H9 (cell line): ENCODE measurements around the gene SH3TC2. TPM values are rescaled to one million over a fixed set of nuclear protein-coding genes. Genes with fewer than 3 reads are reported as not detected.

Source experiments
- DNase-seq: peaks from one replicate; pipeline ENCODE4 v3.0.0-alpha.2; 2017
- H2AFZ ChIP-seq: one replicate; pipeline ENCODE4 v1.6.1; 2013; ENCODE audit warnings: mild to moderate bottlenecking, low read length, control low read depth, moderate library complexity
- H2AK5ac ChIP-seq: 2 replicates; pipeline ENCODE4 v1.6.1; 2013; ENCODE audit warnings: low read length, control low read depth, mixed read lengths; ENCODE audit not compliant: insufficient read length
- H2BK120ac ChIP-seq: one replicate; pipeline ENCODE4 v1.6.1; 2013; ENCODE audit warnings: low read depth, mild to moderate bottlenecking, low read length, control low read depth, inconsistent platforms; ENCODE audit not compliant: poor library complexity, severe bottlenecking
- H2BK12ac ChIP-seq: 2 replicates; pipeline ENCODE4 v1.6.1; 2013; ENCODE audit warnings: low read length, control low read depth, mixed read lengths, low read depth; ENCODE audit not compliant: insufficient read length
- H2BK15ac ChIP-seq: 2 replicates; pipeline ENCODE4 v1.6.1; 2013; ENCODE audit warnings: low read depth, low read length, control low read depth
- H2BK20ac ChIP-seq: one replicate; pipeline ENCODE4 v1.6.1; 2013; ENCODE audit warnings: low read depth, mild to moderate bottlenecking, low read length, control low read depth, inconsistent platforms; ENCODE audit not compliant: poor library complexity, severe bottlenecking
- H2BK5ac ChIP-seq: 2 replicates; pipeline ENCODE4 v1.6.1; 2013; ENCODE audit warnings: low read length, control low read depth, mixed read lengths; ENCODE audit not compliant: insufficient read length
- H3K14ac ChIP-seq: 2 replicates; pipeline ENCODE4 v1.6.1; 2013; ENCODE audit warnings: low read length, control low read depth; ENCODE audit not compliant: insufficient read depth
- H3K18ac ChIP-seq: 2 replicates; pipeline ENCODE4 v1.6.1; 2013; ENCODE audit warnings: low read depth, mild to moderate bottlenecking, mixed read lengths, low read length, control low read depth; ENCODE audit not compliant: insufficient read length
- H3K23ac ChIP-seq: 2 replicates; pipeline ENCODE4 v1.6.1; 2013; ENCODE audit warnings: low read length, control low read depth, mixed read lengths, low read depth; ENCODE audit not compliant: insufficient read length
- H3K23me2 ChIP-seq: 2 replicates; pipeline ENCODE4 v1.6.1; 2013; ENCODE audit warnings: low read depth, mild to moderate bottlenecking, mixed read lengths, low read length, control low read depth; ENCODE audit not compliant: insufficient read length, poor library complexity, severe bottlenecking
- H3K27ac ChIP-seq: 2 replicates; pipeline ENCODE4 v1.5.1; 2013; ENCODE audit warnings: low read length, control low read depth, mixed read lengths, low read depth; ENCODE audit not compliant: insufficient read length
- H3K27me3 ChIP-seq: 2 replicates; pipeline ENCODE4 v1.6.1; 2013; ENCODE audit warnings: low read length, control low read depth, inconsistent platforms; ENCODE audit not compliant: insufficient read depth
- H3K4ac ChIP-seq: 2 replicates; pipeline ENCODE4 v1.6.1; 2013; ENCODE audit warnings: low read depth, mild to moderate bottlenecking, control low read depth, inconsistent platforms, low read length, moderate library complexity
- H3K4me1 ChIP-seq: 2 replicates; pipeline ENCODE4 v1.6.1; 2013; ENCODE audit warnings: low read length, control low read depth, inconsistent platforms; ENCODE audit not compliant: insufficient read depth
- H3K4me2 ChIP-seq: 2 replicates; pipeline ENCODE4 v1.6.1; 2013; ENCODE audit warnings: low read length, control low read depth, mixed read lengths; ENCODE audit not compliant: insufficient read length, insufficient read depth
- H3K56ac ChIP-seq: 2 replicates; pipeline ENCODE4 v1.6.1; 2013; ENCODE audit warnings: low read depth, mild to moderate bottlenecking, mixed read lengths, low read length, control low read depth; ENCODE audit not compliant: insufficient read length
- H3K79me1 ChIP-seq: 2 replicates; pipeline ENCODE4 v1.6.1; 2013; ENCODE audit warnings: low read depth, mild to moderate bottlenecking, moderate library complexity, low read length, control low read depth, inconsistent platforms; ENCODE audit not compliant: insufficient read depth, poor library complexity, severe bottlenecking
- H3K79me2 ChIP-seq: 2 replicates; pipeline ENCODE4 v1.6.1; 2013; ENCODE audit warnings: low read length, control low read depth, inconsistent platforms; ENCODE audit not compliant: insufficient read depth
- H3K9ac ChIP-seq: 2 replicates; pipeline ENCODE4 v1.6.1; 2013; ENCODE audit warnings: low read length, control low read depth, mixed read lengths; ENCODE audit not compliant: insufficient read length; ENCODE audit errors: extremely low read depth
- H3K9me3 ChIP-seq: one replicate; pipeline ENCODE4 v1.6.1; 2013; ENCODE audit warnings: low read depth, low read length, inconsistent platforms; ENCODE audit not compliant: control insufficient read depth
- H3T11ph ChIP-seq: one replicate; pipeline ENCODE4 v1.6.1; 2013; ENCODE audit warnings: mild to moderate bottlenecking, low read length, control low read depth, inconsistent platforms
- H4K20me1 ChIP-seq: one replicate; pipeline ENCODE4 v1.6.1; 2013; ENCODE audit not compliant: control insufficient read depth, insufficient read length, insufficient read depth
- H4K5ac ChIP-seq: 2 replicates; pipeline ENCODE4 v1.6.1; 2013; ENCODE audit warnings: low read depth, mild to moderate bottlenecking, mixed read lengths, low read length, control low read depth; ENCODE audit not compliant: insufficient read length
- H4K8ac ChIP-seq: replicated peaks from 2 replicates; pipeline ENCODE4 v1.6.1; 2013; ENCODE audit warnings: low read length, control low read depth, mixed read lengths, low read depth; ENCODE audit not compliant: insufficient read length
- H4K91ac ChIP-seq: 2 replicates; pipeline ENCODE4 v1.6.1; 2013; ENCODE audit warnings: low read depth, mild to moderate bottlenecking, moderate library complexity, mixed read lengths, low read length, control low read depth; ENCODE audit not compliant: insufficient read length
- H3K27ac Mint-ChIP-seq, 3 experiments: 2 replicates in 2 of 3; 3 replicates in 1 of 3; pipeline ENCODE4 v1.8.0; 2020 to 2021; ENCODE audit warnings: mixed read lengths in 3 of 3, mild to moderate bottlenecking in 1 of 3, moderate library complexity in 1 of 3
- H3K27me3 Mint-ChIP-seq: 2 replicates; pipeline ENCODE4 v1.8.0; 2021; ENCODE audit warnings: low read depth, mild to moderate bottlenecking, moderate library complexity, mixed read lengths
- H3K36me3 Mint-ChIP-seq, 3 experiments: 2 replicates in 2 of 3; 3 replicates in 1 of 3; pipeline ENCODE4 v1.8.0; 2020 to 2021; ENCODE audit warnings: low read depth in 3 of 3, mixed read lengths in 3 of 3; ENCODE audit not compliant: insufficient read depth in 1 of 3
- H3K4me1 Mint-ChIP-seq, 2 experiments: 2 replicates each; pipeline ENCODE4 v1.8.0; 2020; ENCODE audit warnings: mixed read lengths in 2 of 2
- H3K4me3 Mint-ChIP-seq, 2 experiments: 2 replicates in 1 of 2; 3 replicates in 1 of 2; pipeline ENCODE4 v1.8.0; 2020 to 2021; ENCODE audit warnings: mild to moderate bottlenecking in 2 of 2, mixed read lengths in 2 of 2, moderate library complexity in 1 of 2
- H3K9me3 Mint-ChIP-seq, 2 experiments: 2 replicates in 1 of 2; 3 replicates in 1 of 2; pipeline ENCODE4 v1.8.0; 2020; ENCODE audit warnings: mild to moderate bottlenecking in 2 of 2, mixed read lengths in 2 of 2, moderate library complexity in 1 of 2
- WGBS: extraction: QIAGEN DNeasy Blood & Tissue Kit; methylation state at CpG from one replicate; pipeline ENCODE4 v1.1.7; 2013; ENCODE audit warnings: missing lambda C conversion rate, low lambda C conversion rate, mixed read lengths; ENCODE audit not compliant: insufficient read length; ENCODE audit errors: extremely low coverage; 5-methylcytosine and 5-hydroxymethylcytosine counted together
- total RNA-seq: library from RNA; stranded (reverse); gene quantifications from 2 replicates; pipeline ENCODE4 v1.2.1, GENCODE V29; 2021
- TF ChIP-seq, protein P1 (sequence below): fragments of 200-600 bp; sonication (generic); conservative IDR thresholded peaks from 3 replicates; pipeline ENCODE4 v1.8.0; 2021; ENCODE audit warnings: antibody characterized with exemption, mild to moderate bottlenecking

SH3TC2 gene
- total RNA-seq, 1 experiment from 2014 or later: not detected

DNA sequence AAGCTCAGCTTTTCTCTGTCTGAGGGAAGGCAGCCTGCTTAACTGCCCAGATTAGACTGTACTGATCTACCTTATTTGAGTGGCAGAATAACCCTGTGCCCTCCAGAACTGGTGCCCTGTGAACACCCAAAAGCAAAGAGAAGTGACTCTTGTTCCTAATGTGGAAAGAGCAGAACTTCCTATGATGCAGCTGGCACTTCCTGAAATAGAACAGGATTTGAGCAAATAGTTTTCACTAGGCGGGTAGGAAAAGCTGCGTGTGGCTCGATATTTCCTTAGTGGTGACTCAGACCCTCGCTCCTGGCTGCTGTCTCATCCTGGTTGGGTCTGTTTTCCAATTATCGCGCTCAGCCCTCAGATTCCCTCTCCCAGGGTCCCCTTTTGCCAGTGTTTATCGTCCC lies 89.9 kb downstream of the SH3TC2 start:
- Histone ChIP-seq H4K91ac (no peak overlapping the region), H3K79me1 (no peaks in the 10 kb centered on the region), H2BK5ac (no peak overlapping the region), H4K20me1 (no peaks in the 10 kb centered on the region), H2BK120ac (no peak overlapping the region), H3K23me2 (no peaks in the 10 kb centered on the region), H2BK15ac (no peak overlapping the region), H3K18ac (peak overlapping the region; percentile 42), H3K79me2 (no peaks in the 10 kb centered on the region), H3K23ac (no peak overlapping the region), H3K27me3 (no peaks in the 10 kb centered on the region), H2BK12ac (no peak overlapping the region), H2AK5ac (no peak overlapping the region), H3K4me1 (peaks cover 10% of the 10 kb centered on the region; the same call in 1 of the 2 replicates), H3K27ac (no peak overlapping the region), H3K4ac (no peak overlapping the region), H3K9ac (no peak overlapping the region), H2BK20ac (no peak overlapping the region), H3K9me3 (no peaks in the 10 kb centered on the region), H3K56ac (no peak overlapping the region), H3T11ph (no peak overlapping the region), H4K8ac (no peak overlapping the region), H2AFZ (no peak overlapping the region), H4K5ac (no peak overlapping the region), H3K14ac (no peak overlapping the region), H3K4me2 (no peak overlapping the region)
- peaks cover 26 to 32% of the 10 kb centered on the region in 2 experiments for H3K4me1 Mint-ChIP-seq
- H3K9me3 Mint-ChIP-seq: no peaks in the 10 kb centered on the region
- H3K27ac Mint-ChIP-seq: no peak overlapping the region
- TF ChIP-seq, protein P1, sequence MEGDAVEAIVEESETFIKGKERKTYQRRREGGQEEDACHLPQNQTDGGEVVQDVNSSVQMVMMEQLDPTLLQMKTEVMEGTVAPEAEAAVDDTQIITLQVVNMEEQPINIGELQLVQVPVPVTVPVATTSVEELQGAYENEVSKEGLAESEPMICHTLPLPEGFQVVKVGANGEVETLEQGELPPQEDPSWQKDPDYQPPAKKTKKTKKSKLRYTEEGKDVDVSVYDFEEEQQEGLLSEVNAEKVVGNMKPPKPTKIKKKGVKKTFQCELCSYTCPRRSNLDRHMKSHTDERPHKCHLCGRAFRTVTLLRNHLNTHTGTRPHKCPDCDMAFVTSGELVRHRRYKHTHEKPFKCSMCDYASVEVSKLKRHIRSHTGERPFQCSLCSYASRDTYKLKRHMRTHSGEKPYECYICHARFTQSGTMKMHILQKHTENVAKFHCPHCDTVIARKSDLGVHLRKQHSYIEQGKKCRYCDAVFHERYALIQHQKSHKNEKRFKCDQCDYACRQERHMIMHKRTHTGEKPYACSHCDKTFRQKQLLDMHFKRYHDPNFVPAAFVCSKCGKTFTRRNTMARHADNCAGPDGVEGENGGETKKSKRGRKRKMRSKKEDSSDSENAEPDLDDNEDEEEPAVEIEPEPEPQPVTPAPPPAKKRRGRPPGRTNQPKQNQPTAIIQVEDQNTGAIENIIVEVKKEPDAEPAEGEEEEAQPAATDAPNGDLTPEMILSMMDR: no peak
- H3K27me3 Mint-ChIP-seq: no peaks in the 10 kb centered on the region
- no peak overlapping the region for H3K4me3 Mint-ChIP-seq
- DNase-seq: no peak
- H3K36me3 Mint-ChIP-seq: no peaks in the 10 kb centered on the region
- no CpG with 5 or more reads among the region's 7 CpGs for WGBS
